Smooth muscle cell (in vitro differentiated cells): ENCODE data around the gene NDC1. TPM values are rescaled to one million over a fixed set of nuclear protein-coding genes. Genes with fewer than 3 reads are reported as not detected.

Experiments
- DNase-seq: peaks from one replicate; lab custom pipeline; 2025; ENCODE audit not compliant: unreplicated experiment; lab: John Stamatoyannopoulos, UW
- H2AFZ ChIP-seq: fragments of 200-600 bp; sonication (generic); 2 replicates; pipeline ENCODE4 v1.6.0; 2016; ENCODE audit warnings: antibody characterized with exemption, low read depth, mild to moderate bottlenecking
- H3F3A ChIP-seq: fragments of 200-600 bp; sonication (generic); 2 replicates; pipeline ENCODE4 v1.6.0; 2017; ENCODE audit warnings: antibody characterized with exemption, low read depth
- H3K27ac ChIP-seq: fragments of 200-600 bp; sonication (generic); 2 replicates; pipeline ENCODE4 v1.5.1; 2016; ENCODE audit warnings: low read depth, mild to moderate bottlenecking
- H3K27me3 ChIP-seq: fragments of 200-600 bp; sonication (generic); 2 replicates; pipeline ENCODE4 v1.6.1; 2016; ENCODE audit warnings: low read depth, mild to moderate bottlenecking
- H3K36me3 ChIP-seq: fragments of 200-600 bp; sonication (generic); 2 replicates; pipeline ENCODE4 v1.5.1; 2016; ENCODE audit warnings: low read depth
- H3K4me1 ChIP-seq: fragments of 200-600 bp; sonication (generic); 2 replicates; pipeline ENCODE4 v1.5.1; 2016; ENCODE audit warnings: low read depth
- H3K4me2 ChIP-seq: fragments of 200-600 bp; sonication (generic); 2 replicates; pipeline ENCODE4 v1.6.0; 2016; ENCODE audit warnings: mild to moderate bottlenecking
- H3K4me3 ChIP-seq: fragments of 200-600 bp; sonication (generic); 2 replicates; pipeline ENCODE4 v1.5.1; 2016; ENCODE audit warnings: mild to moderate bottlenecking
- H3K79me2 ChIP-seq: fragments of 200-600 bp; sonication (generic); 2 replicates; pipeline ENCODE4 v1.6.0; 2016; ENCODE audit warnings: low read depth, mild to moderate bottlenecking
- H3K9ac ChIP-seq: fragments of 200-600 bp; sonication (generic); 2 replicates; pipeline ENCODE4 v1.6.0; 2016; ENCODE audit warnings: low read depth
- H3K9me3 ChIP-seq: fragments of 200-600 bp; sonication (generic); replicated peaks from 2 replicates; pipeline ENCODE4 v1.5.1; 2016; ENCODE audit warnings: low read depth
- H4K20me1 ChIP-seq: fragments of 200-600 bp; sonication (generic); 2 replicates; pipeline ENCODE4 v1.6.0; 2016; ENCODE audit warnings: low read depth
- CTCF ChIP-seq: fragments of 200-600 bp; sonication (generic); IDR thresholded peaks from 2 replicates; pipeline ENCODE4 v1.5.1; 2017; ENCODE audit warnings: borderline replicate concordance, mild to moderate bottlenecking, antibody characterized with exemption; ENCODE audit not compliant: insufficient read depth, poor library complexity, severe bottlenecking
- WGBS: methylation state at CpG from one replicate; pipeline ENCODE4 v1.1.7; 2016; ENCODE audit warnings: low lambda C conversion rate; 5-methylcytosine and 5-hydroxymethylcytosine counted together
- polyA plus RNA-seq: library from polyadenylated mRNA; unstranded; fragments of >200 nt; fragmentation: Nextera tagmentation; extraction: Ambion mirVana; gene quantifications from 2 replicates; pipeline ENCODE4 v1.2.1, GENCODE V29; 2016
- total RNA-seq: library from RNA; depleted of rRNA; stranded (reverse); fragments of >200 nt; gene quantifications from 2 replicates; pipeline ENCODE4 v1.2.3, GENCODE V29; 2014

Gene NDC1
- total and polyA plus RNA-seq, 2 experiments from 2014 or later, result 5.5 to 20.2 TPM

GRCh38 chr1:53850082-53850673 is 12.1 kb upstream of the NDC1 start:
- Histone ChIP-seq H3K79me2 (no peaks in the 10 kb centered on the region), H4K20me1 (no peaks in the 10 kb centered on the region), H3K36me3 (no peaks in the 10 kb centered on the region), H3K4me1 (no peaks in the 10 kb centered on the region), H3F3A (no peaks in the 10 kb centered on the region), H3K27me3 (no peaks in the 10 kb centered on the region), H3K9ac (no peak overlapping the region), H3K4me2 (no peak overlapping the region), H2AFZ (no peak overlapping the region), H3K4me3 (no peak overlapping the region), H3K27ac (no peak overlapping the region), H3K9me3 (no peaks in the 10 kb centered on the region)
- no peak for DNase-seq
- WGBS, result 97% methylated on average over 7 of the region's 7 CpGs
- no peak for TF ChIP-seq CTCF

GRCh38 chr1:53847980-53848379 is 9.9 kb upstream of the NDC1 start:
- WGBS, result 95% methylated on average over 6 of the region's 6 CpGs
- H2AFZ ChIP-seq, result no peak overlapping the region

GRCh38 chr1:53842347-53842746 is 4.3 kb upstream of the NDC1 start:
- H2AFZ ChIP-seq, result no peak overlapping the region
- H3F3A ChIP-seq, result no peaks in the 10 kb centered on the region
- WGBS, result 83% methylated on average over 3 of the region's 3 CpGs
- no peak overlapping the region for H3K4me2 ChIP-seq
- DNase-seq, result no peak
- no peaks in the 10 kb centered on the region for H3K36me3 ChIP-seq
- peaks cover 2% of the 10 kb centered on the region for H3K4me1 ChIP-seq
- no peak for TF ChIP-seq CTCF
- H3K9ac ChIP-seq, result no peak overlapping the region
- H4K20me1 ChIP-seq, result no peaks in the 10 kb centered on the region
- H3K4me3 ChIP-seq, result no peak overlapping the region
- H3K79me2 ChIP-seq, result peaks cover under 1% of the 10 kb centered on the region
- no peaks in the 10 kb centered on the region for H3K27me3 ChIP-seq
- H3K27ac ChIP-seq, result no peak overlapping the region
- no peaks in the 10 kb centered on the region for H3K9me3 ChIP-seq

More at GRCh38 chr1:53847980-53848379, 9.9 kb upstream of the NDC1 start:
- no peaks in the 10 kb centered on the region for H3K27me3 ChIP-seq
- no peak overlapping the region for H3K9ac ChIP-seq
- no peak for DNase-seq
- no peak for TF ChIP-seq CTCF
- H3K4me1 ChIP-seq, result no peaks in the 10 kb centered on the region
- H3K4me3 ChIP-seq, result no peak overlapping the region
- H3K27ac ChIP-seq, result no peak overlapping the region
- H3K36me3 ChIP-seq, result no peaks in the 10 kb centered on the region
- no peak overlapping the region for H3K4me2 ChIP-seq
- no peaks in the 10 kb centered on the region for H3K79me2 ChIP-seq
- H3K9me3 ChIP-seq, result no peaks in the 10 kb centered on the region
- H4K20me1 ChIP-seq, result no peaks in the 10 kb centered on the region
- H3F3A ChIP-seq, result no peaks in the 10 kb centered on the region

- H3K36me3 ChIP-seq, result no peaks in the 10 kb centered on the region
- H3K79me2 ChIP-seq, result peaks cover 18% of the 10 kb centered on the region
- no peaks in the 10 kb centered on the region for H4K20me1 ChIP-seq
- no peaks in the 10 kb centered on the region for H3K27me3 ChIP-seq
- peak overlapping the region; percentile 92 for H3K4me2 ChIP-seq
- H3K9me3 ChIP-seq, result no peaks in the 10 kb centered on the region
- no peak overlapping the region for H3K9ac ChIP-seq
- peaks cover 8% of the 10 kb centered on the region for H3K4me1 ChIP-seq
- no peak overlapping the region for H3K27ac ChIP-seq
- 10% methylated on average over 2 of the region's 2 CpGs for WGBS
- H2AFZ ChIP-seq, result peak overlapping the region; percentile 93
- no peak for TF ChIP-seq CTCF
- DNase-seq, result no peak
- peak overlapping the region; percentile 72 for H3K4me3 ChIP-seq
- H3F3A ChIP-seq, result no peaks in the 10 kb centered on the region
Observed at GRCh38 chr1:53838654-53838974, 518 bp upstream of the NDC1 start.
